ENCODE results near the gene TMEM258.

The TMEM258 gene

GRCh38 chr11:61776561-61777075 lies 15.8 kb downstream of the TMEM258 start:
- peak; percentile 37 to 67 for DNase-seq (ENCODE audit: low read depth in 2 of 2)

- no peak for DNase-seq (ENCODE audit: low read depth in 2 of 2)
Measured at GRCh38 chr11:61775606-61776554, 16.5 kb downstream of the TMEM258 start.

- DNase-seq (ENCODE audit: low read depth in 2 of 2): no peak
Measured at GRCh38 chr11:61775106-61775505, 17.3 kb downstream of the TMEM258 start.

- DNase-seq (ENCODE audit: low read depth in 2 of 2): no peak
Measured at GRCh38 chr11:61774411-61774810, 18.0 kb downstream of the TMEM258 start.

- no peak for DNase-seq (ENCODE audit: low read depth in 2 of 2)
Measured at GRCh38 chr11:61773809-61774208, 18.6 kb downstream of the TMEM258 start.

GRCh38 chr11:61773356-61773755 lies 19.0 kb downstream of the TMEM258 start:
- DNase-seq (ENCODE audit: low read depth in 2 of 2): no peak

GRCh38 chr11:61771985-61772455 lies 20.4 kb downstream of the TMEM258 start:
- no peak for DNase-seq (ENCODE audit: low read depth in 2 of 2)

- DNase-seq (ENCODE audit: low read depth in 2 of 2): no peak
Measured at GRCh38 chr11:61771195-61771894, 21.1 kb downstream of the TMEM258 start.

- DNase-seq (ENCODE audit: low read depth in 2 of 2): no peak
Measured at GRCh38 chr11:61769946-61770683, 22.3 kb downstream of the TMEM258 start.

GRCh38 chr11:61769169-61769920 lies 23.1 kb downstream of the TMEM258 start:
- no peak for DNase-seq (ENCODE audit: low read depth in 2 of 2)

GRCh38 chr11:61768376-61769076 lies 23.9 kb downstream of the TMEM258 start:
- DNase-seq (ENCODE audit: low read depth in 2 of 2): no peak

- DNase-seq (ENCODE audit: low read depth in 2 of 2): no peak
Measured at GRCh38 chr11:61766353-61766841, 26.0 kb downstream of the TMEM258 start.

GRCh38 chr11:61765550-61766253 lies 26.7 kb downstream of the TMEM258 start:
- DNase-seq (ENCODE audit: low read depth in 2 of 2): no peak

GRCh38 chr11:61764606-61765260 lies 27.7 kb downstream of the TMEM258 start:
- no peak for DNase-seq (ENCODE audit: low read depth in 2 of 2)

GRCh38 chr11:61763930-61764605 lies 28.3 kb downstream of the TMEM258 start:
- DNase-seq (ENCODE audit: low read depth in 2 of 2): no peak

GRCh38 chr11:61762798-61763197 lies 29.6 kb downstream of the TMEM258 start:
- DNase-seq (ENCODE audit: low read depth in 2 of 2): no peak

- DNase-seq (ENCODE audit: low read depth in 2 of 2): no peak
Measured at GRCh38 chr11:61762223-61762615, 30.2 kb downstream of the TMEM258 start.

GRCh38 chr11:61761440-61762222 lies 30.8 kb downstream of the TMEM258 start:
- no peak for DNase-seq (ENCODE audit: low read depth in 2 of 2)

Data from stimulated activated CD4-positive, alpha-beta T cell treated with anti-CD3 and anti-CD28 coated beads, Interleukin-15, amount 100 ng/mL, for 48 hours (primary cell).